PC-3 (cell line): ENCODE data around the gene TRIM31.

Experiments
- EZH2 ChIP-seq: fragments of 300-600 bp; sonication (generic); IDR thresholded peaks from one replicate; pipeline ENCODE4 v1.6.1; 2017; ENCODE audit warnings: antibody characterized with exemption, mild to moderate bottlenecking, low read length; ENCODE audit not compliant: unreplicated experiment
- EZH2phosphoT487 ChIP-seq: fragments of 300-600 bp; sonication (generic); IDR thresholded peaks from 2 replicates; pipeline ENCODE4 v1.6.1; 2018; ENCODE audit warnings: mild to moderate bottlenecking, antibody characterized with exemption, low read length, borderline replicate concordance
- TF ChIP-seq, protein P1 (sequence below): fragments of 300-600 bp; sonication (generic); conservative IDR thresholded peaks from 2 replicates; pipeline ENCODE4 v1.5.1; 2017; ENCODE audit warnings: antibody characterized with exemption, low read depth, mild to moderate bottlenecking, low read length

DNA sequence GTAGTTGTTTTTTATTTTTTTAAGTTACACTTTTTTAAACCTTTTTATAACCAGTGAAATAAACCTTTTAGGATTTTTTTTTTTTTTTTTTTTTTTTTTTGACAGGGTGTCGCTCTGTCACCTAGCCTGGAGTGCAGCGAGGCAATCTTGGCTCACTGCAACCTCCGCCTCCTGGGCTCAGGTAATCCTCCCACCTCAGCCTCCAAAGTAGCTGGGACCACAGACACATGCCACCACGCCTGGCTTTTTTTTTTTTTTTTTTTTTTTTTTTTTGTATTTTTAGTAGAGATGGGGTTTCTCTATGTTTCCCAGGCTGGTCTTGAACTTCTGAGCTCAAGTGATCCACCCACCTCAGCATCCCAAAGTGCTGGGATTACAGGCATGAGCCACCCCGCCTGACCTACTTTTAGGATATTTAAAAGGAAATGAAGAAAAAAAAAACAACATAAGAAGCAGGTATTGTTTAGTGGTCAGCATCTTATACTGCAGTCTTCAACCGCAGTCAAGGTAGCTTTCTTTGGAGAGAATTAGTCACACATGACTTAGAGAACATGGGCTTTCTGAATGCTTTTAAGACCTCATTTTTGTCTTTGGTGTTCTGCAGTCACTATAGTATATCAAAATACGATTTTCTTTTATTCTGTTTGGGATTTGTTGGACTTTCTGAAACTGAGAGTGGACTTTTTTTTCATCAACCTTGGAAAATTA is 50.3 kb downstream of the TRIM31 start:
- TF ChIP-seq, protein P1, sequence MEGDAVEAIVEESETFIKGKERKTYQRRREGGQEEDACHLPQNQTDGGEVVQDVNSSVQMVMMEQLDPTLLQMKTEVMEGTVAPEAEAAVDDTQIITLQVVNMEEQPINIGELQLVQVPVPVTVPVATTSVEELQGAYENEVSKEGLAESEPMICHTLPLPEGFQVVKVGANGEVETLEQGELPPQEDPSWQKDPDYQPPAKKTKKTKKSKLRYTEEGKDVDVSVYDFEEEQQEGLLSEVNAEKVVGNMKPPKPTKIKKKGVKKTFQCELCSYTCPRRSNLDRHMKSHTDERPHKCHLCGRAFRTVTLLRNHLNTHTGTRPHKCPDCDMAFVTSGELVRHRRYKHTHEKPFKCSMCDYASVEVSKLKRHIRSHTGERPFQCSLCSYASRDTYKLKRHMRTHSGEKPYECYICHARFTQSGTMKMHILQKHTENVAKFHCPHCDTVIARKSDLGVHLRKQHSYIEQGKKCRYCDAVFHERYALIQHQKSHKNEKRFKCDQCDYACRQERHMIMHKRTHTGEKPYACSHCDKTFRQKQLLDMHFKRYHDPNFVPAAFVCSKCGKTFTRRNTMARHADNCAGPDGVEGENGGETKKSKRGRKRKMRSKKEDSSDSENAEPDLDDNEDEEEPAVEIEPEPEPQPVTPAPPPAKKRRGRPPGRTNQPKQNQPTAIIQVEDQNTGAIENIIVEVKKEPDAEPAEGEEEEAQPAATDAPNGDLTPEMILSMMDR, result no peak
- TF ChIP-seq EZH2 (no peak), EZH2phosphoT487 (no peak)
